Right lobe of liver (tissue), 4 donors: ENCODE data around the gene PRR5L.

Experiments
- POLR2A ChIP-seq: fragments of 450-650 bp; IDR thresholded peaks from one replicate; pipeline ENCODE4 v1.6.1; 2017; ENCODE audit warnings: antibody characterized with exemption, mild to moderate bottlenecking
- TF ChIP-seq, protein P1 (sequence below), 4 donors: fragments of 200-600 bp in 3 of 4; fragments of 450-650 bp in 1 of 4; IDR thresholded peaks; one replicate each; pipeline versions ENCODE4 v1.5.1 to v1.8.0; 2016 to 2022; ENCODE audit warnings: antibody characterized with exemption in 4 of 4, mild to moderate bottlenecking in 2 of 4
- donor health status: DM: no; HTN: no; CAD: no.
- donor health status: DM: no; HTN: no; CAD: no.
- donor health status: DM: no; HTN: yes; CAD: no.

DNA sequence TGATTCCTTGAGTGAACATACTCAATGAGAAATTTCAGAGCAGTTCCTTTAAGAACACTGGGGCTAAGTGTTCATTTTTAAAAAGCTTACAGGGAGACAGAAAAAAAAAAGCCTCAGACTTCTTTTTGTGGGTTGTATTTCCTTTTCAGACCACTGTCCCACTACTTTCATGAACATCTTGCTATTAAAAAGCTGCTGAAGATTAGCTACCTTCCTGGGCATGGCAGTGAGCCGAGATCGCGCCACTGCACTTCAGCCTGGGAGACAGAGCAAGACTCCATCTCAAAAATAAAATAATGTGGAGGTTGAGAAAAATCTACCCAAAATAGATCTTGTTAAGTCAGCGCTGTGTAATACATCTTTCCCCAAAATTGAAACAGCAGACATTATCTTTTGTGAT lies 203.2 kb downstream of the PRR5L start:
- TF ChIP-seq, protein P1, sequence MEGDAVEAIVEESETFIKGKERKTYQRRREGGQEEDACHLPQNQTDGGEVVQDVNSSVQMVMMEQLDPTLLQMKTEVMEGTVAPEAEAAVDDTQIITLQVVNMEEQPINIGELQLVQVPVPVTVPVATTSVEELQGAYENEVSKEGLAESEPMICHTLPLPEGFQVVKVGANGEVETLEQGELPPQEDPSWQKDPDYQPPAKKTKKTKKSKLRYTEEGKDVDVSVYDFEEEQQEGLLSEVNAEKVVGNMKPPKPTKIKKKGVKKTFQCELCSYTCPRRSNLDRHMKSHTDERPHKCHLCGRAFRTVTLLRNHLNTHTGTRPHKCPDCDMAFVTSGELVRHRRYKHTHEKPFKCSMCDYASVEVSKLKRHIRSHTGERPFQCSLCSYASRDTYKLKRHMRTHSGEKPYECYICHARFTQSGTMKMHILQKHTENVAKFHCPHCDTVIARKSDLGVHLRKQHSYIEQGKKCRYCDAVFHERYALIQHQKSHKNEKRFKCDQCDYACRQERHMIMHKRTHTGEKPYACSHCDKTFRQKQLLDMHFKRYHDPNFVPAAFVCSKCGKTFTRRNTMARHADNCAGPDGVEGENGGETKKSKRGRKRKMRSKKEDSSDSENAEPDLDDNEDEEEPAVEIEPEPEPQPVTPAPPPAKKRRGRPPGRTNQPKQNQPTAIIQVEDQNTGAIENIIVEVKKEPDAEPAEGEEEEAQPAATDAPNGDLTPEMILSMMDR (IDR thresholded peaks at IDR 0.05), result no peak
- TF ChIP-seq POLR2A, result no peak
